Erythroblast (primary cell): ENCODE measurements around the gene CCNG2.

Experiments used
- GATA1 ChIP-seq: IDR thresholded peaks from 2 replicates; pipeline ENCODE4 v1.6.1; 2011; ENCODE audit warnings: low read depth, mild to moderate bottlenecking, control low read depth, low read length, moderate library complexity
- POLR2A ChIP-seq: IDR thresholded peaks from 2 replicates; pipeline ENCODE4 v1.6.1; 2011; ENCODE audit warnings: mild to moderate bottlenecking, low read length

- no peak for TF ChIP-seq POLR2A
- no peak for TF ChIP-seq GATA1
Observed at GRCh38 chr4:77217526-77217925, 60.5 kb downstream of the CCNG2 start.
